ENCODE measurements around the gene AGPAT4.

Gene AGPAT4

DNA sequence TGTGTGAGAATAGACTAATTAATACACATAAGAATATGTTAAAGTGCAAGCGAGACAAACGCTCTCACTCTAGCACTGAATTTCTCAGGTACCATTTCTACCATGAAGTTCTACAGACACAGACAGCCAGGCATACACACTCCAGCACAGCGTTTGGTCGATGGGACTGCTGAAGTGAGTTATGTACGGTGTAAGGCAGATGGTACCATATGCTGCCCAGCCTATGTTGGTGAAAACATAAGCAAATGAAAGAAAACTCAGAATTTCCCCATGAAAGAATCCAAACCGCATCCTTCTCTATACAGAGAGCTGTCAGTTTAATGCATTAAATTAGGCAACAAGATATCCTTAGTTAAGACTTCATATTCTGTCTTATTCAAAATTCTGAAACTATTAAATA lies 34.9 kb downstream of the AGPAT4 start:
- in situ Hi-C loops (cut with HindIII; ENCODE audit: low pct_unique_long_range_greater_than_20kb, low sequenced_read_pairs) = no loop called here
- TF ChIP-seq JUND (IDR thresholded peaks at IDR 0.05; ENCODE audit: low read depth) = no peak
- no peak for DNase-seq (ENCODE audit: low read depth in 1 of 2, low spot score in 1 of 2)

- in situ Hi-C loops (cut with HindIII; ENCODE audit: low pct_unique_long_range_greater_than_20kb, low sequenced_read_pairs) = no loop called here
- no peak for TF ChIP-seq JUND (IDR thresholded peaks at IDR 0.05; ENCODE audit: low read depth)
- no peak for DNase-seq (ENCODE audit: low read depth in 1 of 2, low spot score in 1 of 2)
These were observed 35.4 kb downstream of the AGPAT4 start for GRCh38 chr6:161238500-161238899.

DNA sequence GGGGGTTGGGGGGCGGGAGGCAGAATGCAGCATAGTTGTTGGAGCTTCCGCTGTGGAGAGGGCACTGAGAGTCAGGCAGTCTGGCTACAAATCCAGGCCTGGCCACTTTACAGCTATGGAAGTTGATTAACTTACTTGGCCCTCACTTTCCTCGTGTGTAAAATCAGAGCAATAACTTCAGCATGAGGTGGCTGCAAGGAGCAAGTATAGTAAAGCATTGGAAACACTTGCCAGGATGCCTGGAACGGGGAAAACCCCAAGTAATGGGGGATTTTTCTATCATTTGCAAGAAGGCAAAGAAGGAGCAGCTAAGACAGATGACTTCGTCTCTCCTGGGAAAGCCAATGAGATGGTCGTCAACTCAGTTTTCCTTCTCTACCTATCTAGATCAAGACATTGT lies 35.8 kb downstream of the AGPAT4 start:
- TF ChIP-seq JUND (IDR thresholded peaks at IDR 0.05; ENCODE audit: low read depth) = no peak
- in situ Hi-C loops (cut with HindIII; ENCODE audit: low pct_unique_long_range_greater_than_20kb, low sequenced_read_pairs) = no loop called here

GRCh38 chr6:161237176-161237575 lies 36.7 kb downstream of the AGPAT4 start:
- in situ Hi-C loops (cut with HindIII; ENCODE audit: low pct_unique_long_range_greater_than_20kb, low sequenced_read_pairs) = no loop called here
- no peak for TF ChIP-seq JUND (IDR thresholded peaks at IDR 0.05; ENCODE audit: low read depth)

More for the DNA sequence above, 35.8 kb downstream of the AGPAT4 start:
- no peak for DNase-seq (ENCODE audit: low read depth in 1 of 2, low spot score in 1 of 2)

GRCh38 chr6:161235776-161236633 lies 37.9 kb downstream of the AGPAT4 start:
- in situ Hi-C loops (cut with HindIII; ENCODE audit: low pct_unique_long_range_greater_than_20kb, low sequenced_read_pairs) = no loop called here
- no peak for TF ChIP-seq JUND (IDR thresholded peaks at IDR 0.05; ENCODE audit: low read depth)
- no peak for DNase-seq (ENCODE audit: low read depth in 1 of 2, low spot score in 1 of 2)

More at GRCh38 chr6:161237176-161237575, 36.7 kb downstream of the AGPAT4 start:
- no peak for DNase-seq (ENCODE audit: low read depth in 1 of 2, low spot score in 1 of 2)

- DNase-seq (ENCODE audit: low read depth in 1 of 2, low spot score in 1 of 2) = no peak
- no peak for TF ChIP-seq JUND (IDR thresholded peaks at IDR 0.05; ENCODE audit: low read depth)
- in situ Hi-C loops (cut with HindIII; ENCODE audit: low pct_unique_long_range_greater_than_20kb, low sequenced_read_pairs) = no loop called here
These were observed 39.7 kb downstream of the AGPAT4 start for GRCh38 chr6:161233986-161234661.

DNA sequence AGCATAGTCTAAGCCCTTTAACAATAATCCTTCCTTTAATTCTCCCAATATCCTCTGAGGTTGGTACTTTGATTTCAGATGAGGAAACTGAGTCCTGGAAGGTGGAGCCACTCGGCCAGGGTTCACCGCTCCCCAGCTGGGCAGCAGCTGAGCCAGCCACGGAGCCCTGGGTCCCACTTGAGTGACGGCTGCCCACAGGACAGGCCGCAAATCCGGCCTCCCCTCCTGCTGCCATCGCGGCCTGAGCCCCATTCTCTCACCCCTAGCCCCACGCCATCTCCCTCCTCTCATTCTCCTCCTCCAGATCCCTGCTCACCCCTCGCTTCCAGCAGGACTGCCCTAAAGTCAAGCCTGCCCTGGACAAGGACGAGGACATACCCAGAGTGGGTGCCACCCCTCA lies 41.4 kb downstream of the AGPAT4 start:
- in situ Hi-C loops (cut with HindIII; ENCODE audit: low pct_unique_long_range_greater_than_20kb, low sequenced_read_pairs) = no loop called here
- no peak for TF ChIP-seq JUND (IDR thresholded peaks at IDR 0.05; ENCODE audit: low read depth)
- no peak for DNase-seq (ENCODE audit: low read depth in 1 of 2, low spot score in 1 of 2)

- in situ Hi-C loops (cut with HindIII; ENCODE audit: low pct_unique_long_range_greater_than_20kb, low sequenced_read_pairs) = no loop called here
- no peak for TF ChIP-seq JUND (IDR thresholded peaks at IDR 0.05; ENCODE audit: low read depth)
- DNase-seq (ENCODE audit: low read depth in 1 of 2, low spot score in 1 of 2) = no peak
These were observed 41.9 kb downstream of the AGPAT4 start for GRCh38 chr6:161232010-161232409.

- no peak for TF ChIP-seq JUND (IDR thresholded peaks at IDR 0.05; ENCODE audit: low read depth)
- DNase-seq (ENCODE audit: low read depth in 1 of 2, low spot score in 1 of 2) = no peak
- in situ Hi-C loops (cut with HindIII; ENCODE audit: low pct_unique_long_range_greater_than_20kb, low sequenced_read_pairs) = no loop called here
These were observed 43.5 kb downstream of the AGPAT4 start for GRCh38 chr6:161230339-161230738.

DNA sequence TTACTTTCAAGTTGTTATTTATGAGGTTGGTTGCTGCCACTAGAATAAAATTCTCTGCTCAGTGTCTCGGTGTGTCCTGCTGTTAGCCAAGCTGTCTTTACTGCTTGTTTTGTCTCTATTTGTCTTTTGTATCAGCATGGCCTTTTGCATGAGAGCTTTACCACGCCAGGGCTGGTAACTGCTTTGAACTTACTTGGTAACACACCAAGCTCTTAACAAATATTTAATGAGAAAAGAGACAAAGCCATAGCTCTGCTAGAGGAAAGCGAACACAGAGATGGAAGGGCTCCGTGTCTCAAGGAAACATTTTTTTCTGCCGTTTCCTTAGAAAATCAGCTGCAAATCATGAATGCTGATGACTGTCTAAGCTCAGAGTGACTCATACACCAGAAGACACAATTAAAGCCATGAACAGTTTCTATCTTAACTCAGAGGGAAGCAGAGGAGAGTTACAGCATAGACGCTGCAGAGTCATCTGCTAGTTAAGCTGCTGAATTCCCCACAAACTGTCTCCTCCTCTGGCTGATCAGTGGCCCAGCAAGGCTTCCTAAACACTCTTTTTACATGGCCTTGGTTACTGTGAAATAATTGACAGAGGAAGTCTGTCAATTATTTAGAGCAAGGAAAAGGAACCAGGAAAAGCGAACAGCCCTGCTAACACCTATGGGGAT lies 44.8 kb downstream of the AGPAT4 start:
- DNase-seq (ENCODE audit: low read depth in 1 of 2, low spot score in 1 of 2) = no peak
- no peak for TF ChIP-seq JUND (IDR thresholded peaks at IDR 0.05; ENCODE audit: low read depth)
- in situ Hi-C loops (cut with HindIII; ENCODE audit: low pct_unique_long_range_greater_than_20kb, low sequenced_read_pairs) = no loop called here

- no peak for DNase-seq (ENCODE audit: low read depth in 1 of 2, low spot score in 1 of 2)
- TF ChIP-seq JUND (IDR thresholded peaks at IDR 0.05; ENCODE audit: low read depth) = no peak
- in situ Hi-C loops (cut with HindIII; ENCODE audit: low pct_unique_long_range_greater_than_20kb, low sequenced_read_pairs) = no loop called here
These were observed 45.8 kb downstream of the AGPAT4 start for GRCh38 chr6:161228096-161228495.

GRCh38 chr6:161227004-161227960 lies 46.6 kb downstream of the AGPAT4 start:
- in situ Hi-C loops (cut with HindIII; ENCODE audit: low pct_unique_long_range_greater_than_20kb, low sequenced_read_pairs) = no loop called here
- TF ChIP-seq JUND (IDR thresholded peaks at IDR 0.05; ENCODE audit: low read depth) = no peak
- no peak for DNase-seq (ENCODE audit: low read depth in 1 of 2, low spot score in 1 of 2)
